ENCODE results near the gene ITPRID2. TPM values are rescaled to one million over a fixed set of nuclear protein-coding genes. Genes with fewer than 3 reads are reported as not detected.

The ITPRID2 gene
- total and polyA plus RNA-seq, 2 donors from 2014 or later: 29.9 to 191 TPM

DNA sequence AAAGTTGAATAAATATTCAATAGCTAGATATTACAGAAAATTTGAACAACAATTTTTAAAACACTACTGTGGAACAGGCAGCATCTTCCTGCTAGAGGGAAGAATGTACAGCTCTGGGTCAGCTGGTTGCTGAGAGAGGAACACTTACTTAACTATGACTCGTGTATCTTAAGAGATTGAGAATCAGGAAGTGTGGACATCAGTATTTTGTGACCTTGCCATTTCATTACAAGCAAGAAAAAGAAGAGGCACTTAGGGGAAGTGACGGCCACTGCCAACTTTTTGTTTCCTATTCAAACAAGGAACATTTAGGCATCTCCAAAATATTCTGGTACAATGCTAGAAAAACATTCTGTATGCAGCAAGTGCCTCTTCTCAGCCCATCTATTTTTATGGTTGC, 45.9 kb downstream of the ITPRID2 start:
- H3K36me3 ChIP-seq (ENCODE audit: control insufficient read depth in 2 of 3, insufficient read depth in 3 of 3, low read length in 3 of 3): no peaks in the 10 kb centered on the region
- TF ChIP-seq, protein P1, sequence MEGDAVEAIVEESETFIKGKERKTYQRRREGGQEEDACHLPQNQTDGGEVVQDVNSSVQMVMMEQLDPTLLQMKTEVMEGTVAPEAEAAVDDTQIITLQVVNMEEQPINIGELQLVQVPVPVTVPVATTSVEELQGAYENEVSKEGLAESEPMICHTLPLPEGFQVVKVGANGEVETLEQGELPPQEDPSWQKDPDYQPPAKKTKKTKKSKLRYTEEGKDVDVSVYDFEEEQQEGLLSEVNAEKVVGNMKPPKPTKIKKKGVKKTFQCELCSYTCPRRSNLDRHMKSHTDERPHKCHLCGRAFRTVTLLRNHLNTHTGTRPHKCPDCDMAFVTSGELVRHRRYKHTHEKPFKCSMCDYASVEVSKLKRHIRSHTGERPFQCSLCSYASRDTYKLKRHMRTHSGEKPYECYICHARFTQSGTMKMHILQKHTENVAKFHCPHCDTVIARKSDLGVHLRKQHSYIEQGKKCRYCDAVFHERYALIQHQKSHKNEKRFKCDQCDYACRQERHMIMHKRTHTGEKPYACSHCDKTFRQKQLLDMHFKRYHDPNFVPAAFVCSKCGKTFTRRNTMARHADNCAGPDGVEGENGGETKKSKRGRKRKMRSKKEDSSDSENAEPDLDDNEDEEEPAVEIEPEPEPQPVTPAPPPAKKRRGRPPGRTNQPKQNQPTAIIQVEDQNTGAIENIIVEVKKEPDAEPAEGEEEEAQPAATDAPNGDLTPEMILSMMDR (IDR thresholded peaks at IDR 0.05; ENCODE audit: borderline replicate concordance, extremely low read depth, insufficient read depth): no peak
- DNase-seq: no peak
- FAIRE-seq: no peak
- no peak overlapping the region for H3K27ac ChIP-seq (ENCODE audit: low read depth in 2 of 2, low read length in 2 of 2)
- H3K27me3 ChIP-seq (ENCODE audit: control insufficient read depth, insufficient read depth, low read length): no peaks in the 10 kb centered on the region
- H3K9ac ChIP-seq (ENCODE audit: low read length in 3 of 3): no peak overlapping the region
- H3K4me3 ChIP-seq (ENCODE audit: low read length in 3 of 3): no peak overlapping the region
- H3K9me3 ChIP-seq (ENCODE audit: control insufficient read depth in 2 of 3, insufficient read depth in 1 of 3, low read length in 3 of 3): no peaks in the 10 kb centered on the region
- no peaks in the 10 kb centered on the region for H3K4me1 ChIP-seq (ENCODE audit: control insufficient read depth in 2 of 3, insufficient read depth in 2 of 3, low read depth in 1 of 3, low read length in 3 of 3)
- intact Hi-C loops (cut with DNase I): no loop called here

DNA sequence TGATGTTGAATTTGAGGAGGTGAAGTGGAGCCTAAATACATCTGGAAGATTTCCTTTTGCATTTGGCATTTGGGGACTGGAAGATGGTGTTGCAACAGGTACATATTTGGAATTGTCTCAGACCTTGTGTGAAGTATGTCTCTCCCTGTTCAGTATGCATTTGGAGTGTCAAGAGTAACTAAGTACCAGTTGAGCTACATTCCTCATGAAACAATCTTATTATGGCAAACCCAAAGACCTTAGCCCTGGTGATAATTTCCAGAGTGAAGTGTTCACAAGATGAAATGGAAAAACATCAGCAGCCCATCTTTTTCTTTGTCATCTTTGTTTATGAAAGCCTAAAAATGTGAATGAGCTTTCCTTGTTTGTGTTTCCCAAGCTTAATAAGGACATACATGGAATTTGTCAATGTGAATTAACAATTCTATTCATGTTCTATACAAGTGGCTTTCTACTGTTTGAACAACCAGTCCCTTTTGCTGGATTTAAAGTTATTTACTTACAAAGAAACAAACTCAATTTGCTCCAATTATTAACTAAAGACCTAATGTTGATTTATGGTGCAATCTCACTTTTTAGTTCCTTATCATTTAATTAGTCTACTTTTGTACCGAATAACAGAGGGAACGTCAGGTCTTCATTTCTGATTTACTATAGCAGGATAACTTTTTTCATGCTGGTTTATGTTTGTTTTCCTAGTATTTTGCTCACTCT, 52.0 kb downstream of the ITPRID2 start:
- FAIRE-seq: no peak
- intact Hi-C loops (cut with DNase I): no loop called here
- TF ChIP-seq, protein P1 (IDR thresholded peaks at IDR 0.05; ENCODE audit: borderline replicate concordance, extremely low read depth, insufficient read depth): no peak

DNA sequence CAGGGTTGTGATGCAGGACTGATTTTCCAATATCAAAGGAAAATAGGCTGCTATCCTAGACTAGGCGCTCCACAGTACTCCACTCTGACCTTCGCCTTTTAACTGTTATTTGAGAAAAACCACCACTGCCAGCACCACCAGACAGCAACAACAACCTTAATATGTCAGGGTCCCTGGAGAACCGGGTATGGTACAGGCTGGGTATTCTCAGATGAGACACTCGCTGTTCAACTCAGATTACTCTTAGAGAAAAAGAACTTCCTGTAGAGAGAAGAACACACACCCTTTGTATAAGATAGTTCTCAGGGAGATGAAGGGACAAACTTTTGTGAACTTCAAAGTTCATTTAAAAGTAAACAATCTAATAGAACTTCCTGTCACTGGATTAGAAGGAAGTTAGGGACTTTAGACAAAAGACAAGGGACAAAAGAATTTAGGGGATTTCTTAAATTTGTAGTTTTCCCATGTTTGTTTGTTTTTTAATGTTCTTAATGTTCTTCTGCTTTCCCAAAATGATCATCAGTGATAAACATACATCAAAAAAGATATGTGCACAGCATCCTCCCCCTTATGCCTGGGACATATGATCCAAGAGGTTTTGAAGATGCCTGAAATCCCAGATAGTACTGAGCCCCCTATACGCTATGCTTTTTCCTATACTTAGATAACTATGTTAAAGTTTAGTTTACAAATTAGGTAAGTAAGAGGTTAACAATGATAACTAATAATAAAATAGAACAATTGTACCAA, 52.8 kb downstream of the ITPRID2 start:
- no peak for FAIRE-seq
- no peak overlapping the region for H3K9ac ChIP-seq (ENCODE audit: low read length in 3 of 3)
- H3K9me3 ChIP-seq (ENCODE audit: control insufficient read depth in 2 of 3, insufficient read depth in 1 of 3, low read length in 3 of 3): no peaks in the 10 kb centered on the region
- H3K4me3 ChIP-seq (ENCODE audit: low read length in 3 of 3): no peak overlapping the region
- no peaks in the 10 kb centered on the region for H3K36me3 ChIP-seq (ENCODE audit: control insufficient read depth in 2 of 3, insufficient read depth in 3 of 3, low read length in 3 of 3)
- no peak overlapping the region for H3K27ac ChIP-seq (ENCODE audit: low read depth in 2 of 2, low read length in 2 of 2)
- DNase-seq: no peak
- no peaks in the 10 kb centered on the region for H3K4me1 ChIP-seq (ENCODE audit: control insufficient read depth in 2 of 3, insufficient read depth in 2 of 3, low read depth in 1 of 3, low read length in 3 of 3)
- H3K27me3 ChIP-seq (ENCODE audit: control insufficient read depth, insufficient read depth, low read length): no peaks in the 10 kb centered on the region
- TF ChIP-seq, protein P1 (IDR thresholded peaks at IDR 0.05; ENCODE audit: borderline replicate concordance, extremely low read depth, insufficient read depth): no peak
- intact Hi-C loops (cut with DNase I): no loop called here

More for the DNA sequence above, 52.0 kb downstream of the ITPRID2 start:
- H3K36me3 ChIP-seq (ENCODE audit: control insufficient read depth in 2 of 3, insufficient read depth in 3 of 3, low read length in 3 of 3): no peaks in the 10 kb centered on the region
- no peaks in the 10 kb centered on the region for H3K9me3 ChIP-seq (ENCODE audit: control insufficient read depth in 2 of 3, insufficient read depth in 1 of 3, low read length in 3 of 3)
- H3K27me3 ChIP-seq (ENCODE audit: control insufficient read depth, insufficient read depth, low read length): no peaks in the 10 kb centered on the region
- no peak overlapping the region for H3K4me3 ChIP-seq (ENCODE audit: low read length in 3 of 3)
- H3K4me1 ChIP-seq (ENCODE audit: control insufficient read depth in 2 of 3, insufficient read depth in 2 of 3, low read depth in 1 of 3, low read length in 3 of 3): no peaks in the 10 kb centered on the region
- no peak overlapping the region for H3K27ac ChIP-seq (ENCODE audit: low read depth in 2 of 2, low read length in 2 of 2)
- no peak overlapping the region for H3K9ac ChIP-seq (ENCODE audit: low read length in 3 of 3)
- DNase-seq: no peak

Measured in kidney (tissue), 14 donors.